GM20000 (cell line): ENCODE results near the gene EN1.

ENCODE experiments used
- DNase-seq: peaks from one replicate; pipeline ENCODE4 v3.0.0; 2012; ENCODE audit warnings: low spot score
- TF ChIP-seq, protein P1 (sequence below): IDR thresholded peaks from 2 replicates; pipeline ENCODE4 v1.5.1; 2012; ENCODE audit warnings: mild to moderate bottlenecking, control low read depth; ENCODE audit errors: extremely low read depth, missing control alignments

EN1 gene

DNA sequence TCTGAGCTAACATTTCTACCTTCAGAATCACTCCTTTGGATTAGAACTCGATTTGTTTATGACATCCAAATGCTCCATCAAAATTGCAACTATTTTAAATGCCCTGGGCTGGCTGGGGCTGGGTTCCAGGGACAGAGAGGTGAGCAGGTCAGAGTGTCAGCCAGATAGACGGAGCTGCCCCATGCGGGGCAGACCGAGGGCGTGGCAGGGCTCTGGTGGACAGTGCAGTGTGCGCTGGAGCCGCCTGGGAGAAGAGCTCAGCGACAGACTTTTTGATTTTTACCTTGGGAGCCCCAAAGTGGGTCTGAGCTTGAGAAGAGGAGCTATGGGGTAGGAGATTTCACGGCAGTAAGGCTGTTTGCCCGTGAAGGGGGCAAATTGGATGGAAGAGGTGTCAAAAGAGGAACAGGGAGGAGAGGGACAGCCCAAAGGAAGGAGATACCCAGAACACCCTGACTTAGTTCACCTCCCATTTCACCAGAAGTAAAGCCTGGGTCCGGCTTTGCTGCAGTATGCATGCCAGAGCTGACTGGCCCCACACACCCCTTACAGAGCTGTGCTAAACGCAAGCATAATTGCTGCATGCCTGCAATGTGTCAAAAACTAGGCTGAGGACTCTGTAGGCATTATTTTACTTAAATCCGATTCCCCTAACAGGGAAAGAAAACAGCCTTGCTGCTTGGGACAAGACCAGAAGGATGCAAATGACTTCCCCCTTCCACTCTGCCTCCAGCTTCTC, 33.7 kb downstream of the EN1 start:
- TF ChIP-seq, protein P1, sequence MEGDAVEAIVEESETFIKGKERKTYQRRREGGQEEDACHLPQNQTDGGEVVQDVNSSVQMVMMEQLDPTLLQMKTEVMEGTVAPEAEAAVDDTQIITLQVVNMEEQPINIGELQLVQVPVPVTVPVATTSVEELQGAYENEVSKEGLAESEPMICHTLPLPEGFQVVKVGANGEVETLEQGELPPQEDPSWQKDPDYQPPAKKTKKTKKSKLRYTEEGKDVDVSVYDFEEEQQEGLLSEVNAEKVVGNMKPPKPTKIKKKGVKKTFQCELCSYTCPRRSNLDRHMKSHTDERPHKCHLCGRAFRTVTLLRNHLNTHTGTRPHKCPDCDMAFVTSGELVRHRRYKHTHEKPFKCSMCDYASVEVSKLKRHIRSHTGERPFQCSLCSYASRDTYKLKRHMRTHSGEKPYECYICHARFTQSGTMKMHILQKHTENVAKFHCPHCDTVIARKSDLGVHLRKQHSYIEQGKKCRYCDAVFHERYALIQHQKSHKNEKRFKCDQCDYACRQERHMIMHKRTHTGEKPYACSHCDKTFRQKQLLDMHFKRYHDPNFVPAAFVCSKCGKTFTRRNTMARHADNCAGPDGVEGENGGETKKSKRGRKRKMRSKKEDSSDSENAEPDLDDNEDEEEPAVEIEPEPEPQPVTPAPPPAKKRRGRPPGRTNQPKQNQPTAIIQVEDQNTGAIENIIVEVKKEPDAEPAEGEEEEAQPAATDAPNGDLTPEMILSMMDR = no peak
- DNase-seq = no peak

DNA sequence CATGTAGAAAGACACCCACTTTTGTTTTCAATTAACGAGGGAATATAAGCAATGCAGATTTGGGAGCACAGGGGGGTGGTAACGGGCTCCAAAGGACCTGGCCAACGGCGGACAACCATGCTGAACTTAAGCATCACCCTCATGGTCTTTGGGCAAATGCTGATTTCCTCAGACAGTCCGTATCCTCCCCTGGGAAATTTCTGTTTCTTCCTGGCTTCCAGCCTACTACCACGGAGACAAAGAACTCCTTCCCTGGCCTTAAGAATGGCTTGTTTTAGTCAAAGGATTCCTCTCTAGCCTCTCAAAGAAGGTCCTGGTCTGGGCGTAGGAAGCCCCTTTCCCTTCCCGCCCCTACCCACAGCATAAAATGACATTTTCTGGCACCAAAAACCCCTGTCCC, 34.3 kb downstream of the EN1 start:
- no peak for DNase-seq
- TF ChIP-seq, protein P1 = no peak

DNA sequence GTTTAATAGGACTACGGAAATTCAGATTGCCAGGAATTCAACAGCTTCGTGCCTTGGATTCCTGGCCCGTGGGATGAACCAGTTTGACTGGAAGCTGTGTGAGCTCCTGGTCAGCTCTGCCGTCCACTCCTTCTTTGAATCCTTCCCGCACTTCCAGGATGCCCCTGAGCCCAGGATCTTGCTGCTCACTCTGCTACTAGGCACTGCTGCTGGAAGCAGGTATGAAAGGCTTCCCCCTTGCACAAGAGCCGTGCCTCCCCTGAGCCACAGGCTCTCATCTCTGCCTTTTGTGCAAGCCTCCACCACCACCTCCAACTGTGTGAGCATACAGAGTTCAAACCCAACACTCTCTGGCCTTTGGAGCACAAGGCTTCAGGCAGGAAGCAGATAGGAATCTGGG, 34.9 kb downstream of the EN1 start:
- TF ChIP-seq, protein P1 = no peak

GRCh38 chr2:118811514-118812115, 35.8 kb downstream of the EN1 start:
- TF ChIP-seq, protein P1 = no peak
- DNase-seq = no peak

More for the DNA sequence above, 34.9 kb downstream of the EN1 start:
- DNase-seq = no peak

DNA sequence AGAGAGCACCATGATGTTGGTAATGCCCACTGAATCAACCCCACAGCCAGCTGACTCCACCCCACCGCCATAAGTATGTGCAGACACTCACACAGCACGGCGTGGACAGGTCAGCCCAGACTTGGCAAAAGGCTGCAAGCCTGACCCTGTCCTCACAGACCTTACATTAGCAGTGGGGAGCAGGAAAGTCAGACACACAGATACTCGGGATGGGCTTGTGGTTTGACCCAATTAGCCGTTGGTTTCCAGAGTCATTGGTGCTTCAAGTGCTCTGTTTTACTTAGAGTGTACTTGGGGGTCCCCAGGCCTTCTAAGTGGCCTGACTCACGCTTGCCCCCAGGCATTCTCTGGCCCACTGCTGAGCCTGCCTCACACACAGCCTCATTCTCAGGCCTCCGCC, 36.7 kb downstream of the EN1 start:
- TF ChIP-seq, protein P1 = no peak
- DNase-seq = no peak

DNA sequence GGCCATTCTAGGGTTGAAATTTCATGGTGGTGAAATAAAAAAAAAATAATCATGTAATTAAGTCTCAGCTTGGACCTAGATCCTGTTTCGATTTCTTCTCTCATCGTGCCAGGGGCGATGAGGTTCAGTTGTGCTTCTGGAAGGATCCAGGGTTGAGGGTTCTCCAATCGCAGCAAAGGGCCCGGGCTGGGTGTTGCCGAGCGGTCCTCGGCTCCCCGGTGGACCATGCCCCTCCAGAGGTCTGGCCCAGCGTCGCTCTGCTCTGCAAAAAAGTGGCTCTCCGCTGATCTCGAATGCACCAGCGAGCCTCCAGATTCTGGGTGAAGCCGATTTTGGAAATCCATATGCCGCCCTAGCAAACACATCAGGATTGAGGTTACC, 39.0 kb downstream of the EN1 start:
- TF ChIP-seq, protein P1 = no peak

GRCh38 chr2:118807668-118808428, 39.6 kb downstream of the EN1 start:
- no peak for DNase-seq
- TF ChIP-seq, protein P1 = no peak

More for the DNA sequence above, 39.0 kb downstream of the EN1 start:
- DNase-seq = no peak
